ENCODE data around the gene KIF6.
"Not testable (repeated sequence)": the region's sequence is repeated elsewhere in the genome, so short reads cannot be mapped to it uniquely, and the experiment has no call there.

Gene KIF6

GRCh38 chr6:39707962-39708683 is 17.1 kb downstream of the KIF6 start:
- no peak for DNase-seq

- DNase-seq: peak; percentile 4 to 30
Measured at GRCh38 chr6:39706819-39707335, 18.3 kb downstream of the KIF6 start.

GRCh38 chr6:39702265-39702664 is 22.9 kb downstream of the KIF6 start:
- DNase-seq: no peak

- no peak for DNase-seq
Measured at GRCh38 chr6:39700362-39700761, 24.8 kb downstream of the KIF6 start.

GRCh38 chr6:39698789-39699188 is 26.4 kb downstream of the KIF6 start:
- peak; percentile 4 to 21 for DNase-seq

- peak in 1 of 2 donors; percentile 47 for DNase-seq
Measured at GRCh38 chr6:39696986-39697788, 28.0 kb downstream of the KIF6 start.

- no peak for DNase-seq
Measured at GRCh38 chr6:39695447-39695846, 29.8 kb downstream of the KIF6 start.

- DNase-seq: no peak
Measured at GRCh38 chr6:39693206-39693605, 32.0 kb downstream of the KIF6 start.

- DNase-seq: peak; percentile 5 to 35
Measured at GRCh38 chr6:39688494-39688893, 36.7 kb downstream of the KIF6 start.

- DNase-seq: no peak
Measured at GRCh38 chr6:39686976-39687375, 38.2 kb downstream of the KIF6 start.

GRCh38 chr6:39685938-39686337 is 39.3 kb downstream of the KIF6 start:
- DNase-seq: no peak

GRCh38 chr6:39685489-39685826 is 39.8 kb downstream of the KIF6 start:
- DNase-seq: no peak

- no peak for DNase-seq
Measured at GRCh38 chr6:39684790-39685488, 40.3 kb downstream of the KIF6 start.

- no peak for DNase-seq
Measured at GRCh38 chr6:39681674-39682121, 43.5 kb downstream of the KIF6 start.

GRCh38 chr6:39678914-39679313 is 46.3 kb downstream of the KIF6 start:
- no peak for DNase-seq

GRCh38 chr6:39677318-39677717 is 47.9 kb downstream of the KIF6 start:
- DNase-seq: not testable (repeated sequence)

- DNase-seq: no peak
Measured at GRCh38 chr6:39670519-39670918, 54.7 kb downstream of the KIF6 start.

GRCh38 chr6:39669973-39670342 is 55.2 kb downstream of the KIF6 start:
- DNase-seq: no peak

- no peak for DNase-seq
Measured at GRCh38 chr6:39669207-39669972, 55.8 kb downstream of the KIF6 start.

- no peak for DNase-seq
Measured at GRCh38 chr6:39666706-39667489, 58.3 kb downstream of the KIF6 start.

GRCh38 chr6:39665861-39666260 is 59.3 kb downstream of the KIF6 start:
- DNase-seq: no peak

- DNase-seq: no peak
Measured at GRCh38 chr6:39664173-39664572, 61.0 kb downstream of the KIF6 start.
